Measurements from ENCODE around the gene C3AR1.
"Not testable (repeated sequence)": the region's sequence is repeated elsewhere in the genome, so short reads cannot be mapped to it uniquely, and the experiment has no call there.

The C3AR1 gene

DNA sequence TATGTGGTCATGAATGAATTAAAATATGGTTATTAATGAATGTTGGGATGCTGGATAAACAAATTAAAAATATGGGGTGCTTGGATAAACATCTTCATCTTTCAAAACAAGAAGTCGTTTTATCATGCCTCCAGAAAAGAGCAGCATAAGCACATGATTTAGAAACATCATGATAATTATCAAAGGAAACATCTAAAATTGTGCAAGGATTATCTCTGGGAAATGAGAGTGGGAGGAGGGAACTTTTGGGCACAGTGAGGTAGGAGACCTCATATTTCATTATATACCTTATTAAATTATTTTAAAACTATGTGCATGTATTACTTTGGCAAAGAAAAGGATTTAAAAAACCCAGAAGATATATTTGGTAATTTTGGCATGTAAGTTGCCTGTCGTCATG lies 8.9 kb downstream of the C3AR1 start:
- DNase-seq = no peak

DNA sequence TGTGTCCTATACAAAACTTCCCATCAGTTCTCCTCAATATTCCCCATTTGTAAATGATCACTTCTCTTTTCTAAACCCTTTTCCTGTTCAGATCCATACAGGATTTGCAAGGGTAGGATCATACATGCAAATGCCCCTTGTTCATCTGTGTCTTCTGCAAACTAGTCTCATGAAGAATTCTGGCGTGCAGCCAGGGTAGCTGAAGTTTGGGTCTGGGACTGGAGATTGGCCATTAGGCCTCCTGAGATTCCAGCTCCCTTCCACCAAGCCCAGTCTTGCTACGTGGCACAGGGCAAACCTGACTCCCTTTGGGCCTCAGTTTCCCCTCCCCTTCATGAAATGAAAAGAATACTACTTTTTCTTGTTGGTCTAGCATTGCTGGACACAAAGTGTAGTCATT lies 11.3 kb downstream of the C3AR1 start:
- DNase-seq = no peak

DNA sequence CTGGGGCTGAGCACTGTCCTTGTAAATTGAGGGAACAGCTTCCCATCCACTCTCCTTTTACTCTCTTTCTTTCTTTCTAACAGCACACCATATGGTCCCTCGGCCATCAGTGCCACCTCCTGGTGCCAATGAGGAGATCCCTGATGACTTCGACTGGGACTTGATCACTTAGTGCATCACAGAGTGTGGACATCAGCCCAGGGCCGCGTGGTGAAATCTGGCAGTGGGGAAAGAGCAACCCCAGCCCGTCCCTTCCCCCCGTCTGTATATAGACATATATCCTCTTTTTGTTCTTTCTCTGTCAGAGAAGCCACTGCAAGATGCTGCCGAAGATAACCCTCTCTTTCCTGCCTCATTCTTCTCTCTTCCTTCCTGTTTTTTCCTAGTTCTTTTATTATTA lies 13.5 kb downstream of the C3AR1 start:
- DNase-seq = no peak

DNA sequence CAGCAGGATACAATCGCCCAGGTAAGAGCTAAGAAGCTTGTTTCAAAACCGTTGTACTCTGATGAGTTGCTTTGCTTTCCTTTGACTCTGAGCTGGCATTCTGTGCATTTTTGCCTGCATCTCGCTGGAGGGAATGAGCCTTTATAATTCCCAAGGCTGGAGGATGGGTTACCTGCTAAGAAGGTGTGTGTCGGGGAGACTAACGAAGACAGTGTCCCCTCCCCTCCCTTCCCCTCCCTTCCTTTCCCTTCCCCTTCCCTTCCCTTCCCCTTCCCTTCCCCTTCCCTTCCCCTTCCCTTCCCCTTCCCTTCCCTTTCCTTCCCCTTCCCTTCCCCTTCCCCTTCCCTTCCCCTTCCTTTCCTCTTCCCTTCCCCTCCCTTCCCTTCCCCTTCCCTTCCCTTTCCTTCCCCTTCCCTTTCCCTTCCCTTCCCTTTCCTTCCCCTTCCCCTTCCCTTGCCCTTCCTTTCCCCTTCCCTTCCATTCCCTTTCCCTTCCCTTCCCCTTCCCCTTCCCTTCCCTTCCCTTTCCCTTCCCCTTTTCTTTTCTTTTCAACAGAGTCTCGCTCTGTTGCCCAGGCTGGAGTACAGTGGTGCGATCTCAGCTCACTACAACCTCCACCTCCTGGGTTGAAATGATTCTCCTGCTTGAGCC lies 15.4 kb downstream of the C3AR1 start:
- no peak for DNase-seq

DNA sequence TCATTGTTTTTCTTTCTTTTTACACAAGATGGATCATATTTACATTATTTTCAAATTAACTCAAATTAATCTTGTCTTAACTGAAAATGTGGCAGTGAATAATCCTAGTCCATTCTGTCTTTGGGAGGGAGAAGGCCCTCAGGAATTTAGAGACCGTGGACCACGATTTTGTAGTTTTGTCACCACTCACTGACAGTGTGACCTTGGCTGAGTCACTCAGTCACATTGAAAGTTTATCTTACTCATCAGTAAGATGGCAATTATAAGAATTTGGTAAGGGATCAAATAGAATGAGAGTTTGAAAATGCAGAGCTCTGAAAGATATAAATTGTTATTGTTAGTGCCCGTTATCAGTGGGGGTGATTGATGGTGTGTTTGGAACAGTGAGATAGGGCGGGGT lies 17.3 kb downstream of the C3AR1 start:
- DNase-seq = no peak

DNA sequence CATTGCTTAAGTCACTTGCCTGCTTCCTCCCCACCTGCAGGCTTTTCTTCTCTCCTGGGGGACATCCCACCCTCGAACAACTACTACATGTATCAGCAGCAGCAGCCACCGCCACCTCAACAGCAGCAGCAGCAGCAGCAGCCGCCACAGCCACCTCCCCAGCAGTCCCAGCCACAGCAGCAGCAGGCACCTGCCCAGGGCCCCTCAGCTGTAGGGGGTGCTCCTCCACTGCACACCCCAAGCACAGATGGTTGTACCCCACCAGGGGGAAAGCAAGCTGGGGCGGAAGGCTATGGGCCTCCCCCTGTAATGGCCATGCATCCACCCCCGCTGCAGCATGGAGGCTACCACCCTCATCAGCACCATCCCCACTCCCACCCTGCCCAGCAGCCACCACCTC lies 18.3 kb downstream of the C3AR1 start:
- no peak for DNase-seq

DNA sequence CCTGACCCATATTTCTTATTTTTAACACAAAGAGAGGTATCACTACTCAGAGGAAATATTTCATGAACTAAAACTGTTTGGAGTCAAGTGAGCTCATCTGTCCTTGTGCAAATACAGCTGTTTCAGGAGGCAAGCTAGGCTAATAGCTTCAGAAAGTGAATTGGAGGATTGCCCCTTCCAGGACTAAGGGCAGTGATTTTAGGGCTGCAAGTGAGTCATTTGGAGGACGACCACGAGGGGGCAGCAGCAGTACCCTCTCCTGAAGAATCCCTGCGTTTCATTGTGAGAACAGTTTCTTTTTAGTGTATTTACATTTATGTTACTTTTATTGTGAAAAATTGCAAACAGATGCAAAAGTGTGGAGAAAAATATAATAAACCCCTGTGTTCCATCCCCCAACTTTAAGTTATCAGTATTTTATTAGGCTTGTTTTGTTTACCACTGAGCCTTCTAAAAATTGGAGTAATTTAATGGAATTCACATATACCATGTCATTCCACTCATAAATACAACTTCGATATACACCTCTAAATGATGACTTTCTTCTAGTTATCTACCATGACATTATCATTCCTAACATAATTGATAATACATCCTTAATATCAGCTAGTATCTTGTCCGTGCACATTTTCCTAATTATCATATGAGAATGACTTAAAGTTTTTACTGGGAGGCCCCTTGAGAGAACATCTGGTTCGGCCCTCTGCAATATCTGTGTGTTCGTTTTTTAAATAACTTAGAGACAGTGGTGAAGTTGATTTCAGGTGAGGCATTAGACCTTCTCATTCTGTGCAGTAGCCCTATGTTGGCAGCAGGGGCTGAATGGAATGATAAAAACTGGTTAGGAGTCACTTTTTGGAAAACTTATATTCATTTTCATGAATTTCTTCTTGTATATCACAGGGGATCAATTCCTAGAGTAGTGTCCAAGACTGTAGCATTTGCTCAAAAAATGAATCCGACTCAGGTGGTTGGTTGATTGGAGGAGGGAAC lies 19.9 kb downstream of the C3AR1 start:
- DNase-seq = no peak

DNA sequence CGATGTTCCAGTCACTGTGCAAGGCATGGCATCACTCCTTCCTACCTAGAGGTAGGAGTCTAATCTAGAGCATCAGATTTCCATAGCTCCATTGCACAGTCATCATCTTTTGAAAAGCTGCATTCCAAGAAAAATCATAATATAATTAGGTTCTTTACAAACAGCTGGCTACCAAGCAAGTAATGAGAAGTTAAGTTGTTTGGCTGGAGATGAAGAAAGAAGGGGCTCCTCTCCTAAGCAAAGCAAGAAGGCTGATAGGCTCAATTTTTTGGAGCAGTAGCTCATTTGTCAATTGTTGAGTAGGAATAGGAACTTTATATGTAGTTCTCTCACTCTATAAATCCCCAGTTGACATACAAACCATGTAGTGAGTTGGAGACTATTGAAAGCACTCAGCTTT lies 25.4 kb downstream of the C3AR1 start:
- no peak for DNase-seq

DNA sequence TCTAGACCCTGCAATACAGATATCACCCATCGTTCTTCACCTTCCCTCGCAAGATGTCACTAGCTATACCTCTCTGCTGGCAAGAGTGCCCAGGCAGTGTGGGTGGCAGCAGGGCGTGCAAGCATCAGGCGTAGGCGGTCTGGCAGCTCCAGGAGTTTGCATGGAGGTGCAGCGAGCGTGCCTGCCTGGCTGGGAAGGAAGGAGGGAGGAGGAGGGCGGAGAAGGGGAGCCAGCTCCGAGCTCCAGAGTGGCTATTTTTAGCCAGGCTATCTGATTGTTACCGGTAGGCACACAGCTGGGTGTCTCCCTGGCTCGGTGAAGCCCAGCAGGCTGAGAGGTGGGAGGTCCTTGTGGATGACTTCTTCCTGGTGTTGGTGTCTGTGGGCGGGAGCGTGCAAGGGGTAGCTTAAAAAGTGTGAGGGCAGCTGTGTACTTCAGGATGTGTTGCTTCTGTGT lies 27.5 kb downstream of the C3AR1 start:
- peak; percentile 79 for DNase-seq

DNA sequence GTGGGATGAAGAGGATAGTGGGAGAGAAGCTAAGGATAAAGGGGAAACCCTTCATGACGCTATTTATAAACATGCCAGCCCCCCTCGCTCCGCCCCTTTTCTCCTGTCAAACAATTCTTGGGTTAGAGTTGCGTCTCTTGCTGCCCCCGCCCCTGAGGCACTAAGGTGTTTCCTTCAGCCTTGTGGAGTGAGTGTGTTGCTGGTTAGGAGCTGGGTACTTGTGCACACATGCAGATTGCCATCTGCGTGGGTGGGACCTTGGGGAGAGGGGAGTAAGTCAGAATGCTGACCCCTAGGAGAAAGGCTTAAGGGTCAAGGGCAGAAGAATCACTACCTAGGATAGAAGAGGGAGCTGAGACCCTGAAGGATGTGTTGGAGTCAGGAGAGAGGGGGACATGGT lies 28.2 kb downstream of the C3AR1 start:
- no peak for DNase-seq

DNA sequence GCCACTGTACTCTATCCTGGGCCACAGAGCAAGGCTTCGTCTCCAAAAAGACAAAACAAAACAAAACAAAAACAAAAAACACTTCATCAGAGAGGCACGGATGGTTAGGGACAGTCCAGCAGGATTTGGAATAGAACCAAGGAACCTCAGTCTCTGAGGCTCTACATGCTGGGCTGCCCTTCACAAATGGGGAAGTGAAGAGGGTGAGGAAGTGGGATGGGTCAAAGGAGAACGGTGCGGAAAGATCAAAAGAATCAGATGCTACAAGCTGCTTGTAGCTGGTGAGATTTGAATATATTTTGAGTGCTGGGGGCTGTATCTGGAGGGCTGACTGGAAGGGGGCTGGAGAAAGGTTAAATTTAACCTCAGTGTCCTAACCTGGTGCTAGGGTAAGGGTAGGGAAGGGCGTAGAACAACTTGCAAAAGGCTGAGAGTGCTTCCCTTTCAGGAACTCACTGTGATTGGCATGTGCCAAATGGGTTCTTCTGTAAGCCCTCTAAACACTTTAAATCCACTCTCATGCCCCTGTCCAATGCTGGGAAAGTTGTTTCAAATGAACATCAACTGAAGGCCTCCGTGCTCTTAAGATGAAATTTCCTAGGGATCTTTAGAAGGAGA lies 29.0 kb downstream of the C3AR1 start:
- DNase-seq = no peak

DNA sequence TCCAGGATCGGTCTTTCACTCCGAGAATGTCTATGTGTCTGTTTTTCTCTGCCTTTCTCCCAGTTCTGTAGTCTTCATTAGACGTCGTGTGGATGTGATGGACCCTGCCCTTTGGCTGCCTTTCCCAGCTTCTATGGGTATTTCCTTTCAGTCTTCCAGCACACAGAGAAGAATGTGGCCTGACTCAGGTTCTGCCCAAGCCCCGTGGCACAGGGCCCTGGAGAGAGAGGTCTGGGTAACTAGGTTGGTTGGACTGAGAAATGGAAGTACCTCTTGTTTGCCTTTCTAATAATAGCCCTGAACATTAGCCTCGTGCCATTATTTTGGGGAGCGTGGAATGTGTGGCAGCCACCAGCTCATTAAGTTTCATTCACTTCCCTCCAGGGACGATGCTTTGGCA lies 29.8 kb downstream of the C3AR1 start:
- DNase-seq = no peak

DNA sequence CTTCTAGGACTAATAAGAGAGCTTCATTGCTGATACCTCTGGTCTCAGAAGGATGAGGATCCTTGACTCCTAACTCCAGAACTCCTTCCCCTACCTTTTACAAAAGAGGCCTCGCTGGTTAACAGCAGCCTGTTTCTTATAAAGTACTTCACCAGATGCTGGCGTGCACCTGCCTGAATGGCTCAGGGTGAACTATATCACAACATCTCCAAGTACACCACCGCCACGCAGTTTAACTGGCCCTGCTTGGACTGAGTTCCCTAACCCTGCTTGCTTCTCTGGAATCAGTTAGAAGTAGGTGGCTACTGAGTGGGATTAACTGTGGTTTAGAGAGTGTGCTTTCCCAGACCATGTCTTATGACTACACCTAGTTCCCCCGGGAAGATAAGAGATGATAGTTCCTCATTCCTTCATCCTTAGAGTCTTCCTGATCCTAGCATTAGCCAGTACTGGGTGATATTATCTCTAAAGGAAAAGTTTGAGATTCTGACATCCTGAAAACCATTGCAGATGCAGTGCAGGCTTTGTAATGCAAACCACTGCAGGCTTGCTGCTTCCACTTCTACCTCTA lies 30.6 kb downstream of the C3AR1 start:
- DNase-seq = no peak

DNA sequence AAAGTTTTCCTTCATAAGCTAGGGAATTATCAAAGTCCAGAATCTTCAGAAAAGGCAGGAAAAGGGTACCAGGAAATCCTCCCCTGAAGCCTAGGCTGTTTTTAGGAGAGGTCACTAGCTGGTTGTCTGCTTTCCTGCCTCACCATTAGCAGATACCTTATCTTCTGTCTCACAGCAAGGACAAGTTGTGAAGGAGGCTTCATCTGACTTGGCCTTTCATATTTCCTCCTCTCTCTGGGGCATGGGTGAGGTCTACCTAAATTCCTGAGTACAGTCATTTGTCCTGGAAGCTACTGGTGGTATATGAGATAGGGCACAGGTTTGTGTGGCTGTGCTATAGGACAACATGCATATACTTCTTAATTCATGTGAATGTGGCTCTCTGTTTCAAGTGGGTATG lies 31.4 kb downstream of the C3AR1 start:
- no peak for DNase-seq

DNA sequence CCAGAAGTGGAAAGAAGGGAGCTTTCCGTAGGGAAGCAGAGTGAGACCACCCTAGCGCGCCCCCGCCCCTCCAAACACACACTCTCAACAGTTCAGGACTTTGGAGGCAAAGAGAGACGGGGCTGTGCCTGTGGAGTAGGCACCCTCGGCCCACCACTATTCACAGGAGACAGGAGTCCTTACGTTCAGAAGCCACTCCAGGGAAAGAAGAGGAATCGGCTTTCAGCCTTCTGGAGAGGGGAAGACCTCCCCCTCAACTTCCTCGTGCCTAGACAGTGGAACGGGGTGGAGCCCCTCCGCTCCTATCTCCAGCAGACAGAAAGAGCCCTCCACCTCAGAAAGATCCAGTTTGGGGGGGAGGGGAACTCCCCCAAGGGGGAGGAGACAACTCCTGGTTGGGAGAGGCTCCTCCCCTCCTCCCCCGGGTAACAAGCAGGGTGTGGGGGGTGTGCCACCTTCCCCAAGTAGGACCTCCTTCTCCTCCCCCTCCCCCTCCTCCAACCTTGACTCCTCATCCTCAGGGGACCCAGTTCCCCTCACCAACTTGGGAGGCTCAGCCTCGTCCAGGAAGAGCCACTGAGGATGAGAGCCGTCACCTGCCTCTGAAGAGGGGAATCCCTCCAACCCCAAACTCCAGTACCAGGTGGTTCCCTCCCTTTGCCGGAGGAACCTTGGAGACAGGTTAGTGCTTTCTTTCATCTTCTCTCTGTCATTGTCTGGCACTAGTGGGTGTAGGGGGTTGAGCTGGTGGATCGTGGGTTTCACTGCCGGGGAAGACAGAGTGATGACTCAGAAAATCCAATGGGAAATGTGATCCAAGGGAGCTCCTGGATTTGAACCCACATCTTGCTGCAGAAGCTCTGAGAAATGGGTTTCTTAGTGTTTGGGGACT lies 32.8 kb downstream of the C3AR1 start:
- DNase-seq = no peak

DNA sequence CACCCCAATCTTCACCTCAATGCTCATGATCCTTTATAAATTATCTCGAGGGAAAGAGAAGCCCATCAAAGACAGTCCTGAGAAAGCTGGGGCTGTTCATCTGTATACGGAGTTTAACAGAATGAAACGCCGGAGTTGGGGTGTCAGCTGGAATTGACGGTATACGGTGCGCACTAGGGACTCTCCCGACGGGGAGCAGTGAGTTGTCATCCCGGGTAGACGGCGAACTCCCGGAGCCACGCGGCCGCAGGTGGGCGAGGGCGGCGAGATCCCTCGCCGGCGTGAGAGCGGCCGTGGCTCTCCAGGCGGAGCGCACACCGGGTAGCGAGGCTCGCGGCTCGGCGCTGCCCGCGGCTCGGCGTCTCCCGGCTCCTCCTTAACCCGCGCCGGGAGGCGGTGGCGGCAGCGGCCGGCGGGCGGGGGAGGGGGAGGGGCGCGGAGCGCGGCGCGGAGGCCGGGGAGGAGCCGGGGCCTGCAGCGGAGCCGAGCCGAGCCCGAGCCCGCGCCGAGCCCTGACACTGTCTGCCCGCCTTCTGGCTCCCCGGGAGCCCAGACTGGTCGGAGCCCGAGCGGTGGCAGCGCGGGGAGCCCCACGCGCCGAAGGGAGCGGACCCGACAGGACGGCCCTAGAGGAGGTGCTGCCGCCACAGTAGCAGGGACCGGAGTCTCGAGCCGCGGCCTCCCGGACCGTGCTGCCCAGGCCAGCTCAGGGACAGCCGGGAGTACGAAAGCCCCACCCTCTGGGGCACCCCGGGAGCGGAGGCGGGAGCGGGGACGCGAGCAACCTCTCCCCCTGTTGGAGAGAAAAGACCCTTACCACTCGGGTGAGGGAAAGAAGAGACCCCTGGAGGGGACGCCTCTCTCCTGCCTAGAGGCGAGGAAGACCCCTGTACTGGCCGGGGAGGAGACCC lies 33.7 kb downstream of the C3AR1 start, which contains the start of gene FOXJ2:
Gene FOXJ2, plus strand, starts transcription at position 475 of the 911 bp plus-strand sequence. CDS start 7,117 bp downstream, outside the sequence.
- DNase-seq = no peak

DNA sequence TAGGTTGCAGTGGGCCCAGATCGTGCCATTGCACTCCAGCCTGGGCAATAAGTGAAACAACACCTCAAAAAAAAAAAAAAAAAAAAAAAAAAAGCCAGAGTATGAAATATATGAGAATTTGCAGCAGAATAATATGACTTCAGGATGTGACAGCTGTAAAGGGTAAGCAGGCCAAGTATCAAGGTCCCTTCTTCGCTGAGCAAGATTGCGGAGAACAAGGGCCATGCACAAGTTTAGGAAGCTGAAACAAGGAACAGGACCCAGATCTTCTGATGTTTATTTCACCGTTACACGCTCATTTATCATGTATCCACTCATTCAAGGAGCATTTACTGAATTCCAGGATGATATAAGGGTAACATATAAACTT lies 34.3 kb downstream of the C3AR1 start:
- no peak for DNase-seq

DNA sequence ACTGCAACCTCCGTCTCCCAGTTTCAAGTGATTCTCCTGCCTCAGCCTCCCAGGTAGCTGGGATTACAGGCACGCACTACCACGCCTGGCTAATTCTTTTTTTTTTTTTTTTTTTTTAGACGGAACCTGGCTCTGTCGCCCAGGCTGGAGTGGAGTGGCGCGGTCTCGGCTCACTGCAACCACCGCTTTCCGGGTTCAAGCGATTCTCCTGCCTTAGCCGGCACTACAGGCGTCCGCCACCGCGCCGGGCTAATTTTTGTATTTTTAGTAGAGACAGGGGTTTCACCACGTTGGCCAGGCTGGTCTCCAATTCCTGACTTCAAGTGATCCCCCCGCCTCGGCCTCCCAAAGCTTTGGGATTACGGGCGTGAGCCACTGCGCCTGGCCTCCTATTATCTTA lies 35.1 kb downstream of the C3AR1 start:
- not testable (repeated sequence) for DNase-seq

DNA sequence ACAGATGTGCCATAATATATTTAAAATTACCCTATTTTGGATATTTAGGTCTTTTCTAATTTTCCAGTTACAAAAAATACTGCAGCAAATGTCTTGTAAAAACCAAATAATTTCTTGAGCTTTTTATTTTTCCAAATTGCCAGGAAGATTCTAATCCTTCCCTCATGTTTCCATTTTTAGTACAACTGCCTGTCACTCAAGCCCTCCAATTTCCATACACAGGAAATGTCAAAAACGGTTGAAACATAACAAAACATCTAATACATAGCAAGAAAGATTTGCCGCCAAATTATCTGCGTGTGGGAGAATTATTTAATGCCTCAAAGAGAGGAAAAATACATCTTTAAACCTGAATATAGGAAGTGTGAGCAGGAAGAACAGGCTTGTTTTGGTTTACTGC lies 36.0 kb downstream of the C3AR1 start:
- no peak for DNase-seq

DNA sequence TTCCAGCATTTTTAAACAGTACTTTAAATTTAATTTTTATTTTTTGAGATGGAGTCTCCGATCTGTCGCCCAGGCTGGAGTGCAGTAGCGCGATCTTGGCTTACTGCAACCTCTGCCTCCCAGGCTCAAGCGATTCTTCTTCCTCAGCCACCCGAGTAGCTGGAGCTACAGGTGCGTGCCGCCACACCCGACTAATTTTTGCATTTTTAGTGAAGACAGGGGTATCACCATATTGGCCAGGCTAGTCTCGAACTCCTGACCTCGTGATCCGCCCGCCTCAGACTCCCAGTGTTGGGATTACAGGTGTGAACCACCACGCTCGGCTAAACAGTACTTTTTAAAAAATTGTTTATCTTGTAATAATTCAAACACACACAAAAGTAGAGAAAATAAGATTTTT lies 37.9 kb downstream of the C3AR1 start:
- no peak for DNase-seq

DNA sequence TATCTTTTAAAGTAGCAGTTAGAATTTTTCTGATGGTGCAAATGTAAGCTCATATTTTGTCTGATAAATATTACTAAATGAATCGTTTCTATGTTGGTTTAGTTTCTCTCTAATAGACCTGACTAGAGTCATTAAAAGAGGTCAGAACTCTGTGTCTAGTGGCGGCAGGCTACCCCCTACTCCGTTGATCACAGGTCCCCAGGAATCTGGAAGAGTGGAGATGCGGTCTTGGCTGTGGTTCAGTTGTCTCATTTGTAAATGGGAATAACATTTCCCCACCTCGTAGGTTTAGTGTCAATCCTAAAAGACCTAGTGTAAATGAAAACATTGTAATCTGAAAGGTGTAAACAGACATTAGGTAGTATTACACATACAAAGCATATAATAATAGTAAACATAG lies 38.3 kb downstream of the C3AR1 start:
- DNase-seq = no peak
